Prostate gland (tissue), 2 donors: ENCODE measurements around the gene RRP1.

Experiments used
- POLR2A ChIP-seq: fragments of 450-650 bp; IDR thresholded peaks from one replicate; pipeline ENCODE4 v1.6.1; 2016; ENCODE audit warnings: antibody characterized with exemption, mild to moderate bottlenecking
- POLR2AphosphoS5 ChIP-seq: sonication (generic); formaldehyde crosslinking; IDR thresholded peaks from one replicate; pipeline ENCODE4 v1.6.1; 2017; ENCODE audit warnings: antibody characterized with exemption
- TF ChIP-seq, protein P1 (sequence below), 4 experiments: fragments of 200-600 bp in 2 of 4; fragments of 450-650 bp in 2 of 4; sonication (generic) in 2 of 4; IDR thresholded peaks; 1 replicate in 3 of 4; 2 replicates in 1 of 4; pipeline ENCODE4 v1.5.1; 2016 to 2019; ENCODE audit warnings: antibody characterized with exemption in 4 of 4, mild to moderate bottlenecking in 2 of 4, moderate library complexity in 2 of 4

DNA sequence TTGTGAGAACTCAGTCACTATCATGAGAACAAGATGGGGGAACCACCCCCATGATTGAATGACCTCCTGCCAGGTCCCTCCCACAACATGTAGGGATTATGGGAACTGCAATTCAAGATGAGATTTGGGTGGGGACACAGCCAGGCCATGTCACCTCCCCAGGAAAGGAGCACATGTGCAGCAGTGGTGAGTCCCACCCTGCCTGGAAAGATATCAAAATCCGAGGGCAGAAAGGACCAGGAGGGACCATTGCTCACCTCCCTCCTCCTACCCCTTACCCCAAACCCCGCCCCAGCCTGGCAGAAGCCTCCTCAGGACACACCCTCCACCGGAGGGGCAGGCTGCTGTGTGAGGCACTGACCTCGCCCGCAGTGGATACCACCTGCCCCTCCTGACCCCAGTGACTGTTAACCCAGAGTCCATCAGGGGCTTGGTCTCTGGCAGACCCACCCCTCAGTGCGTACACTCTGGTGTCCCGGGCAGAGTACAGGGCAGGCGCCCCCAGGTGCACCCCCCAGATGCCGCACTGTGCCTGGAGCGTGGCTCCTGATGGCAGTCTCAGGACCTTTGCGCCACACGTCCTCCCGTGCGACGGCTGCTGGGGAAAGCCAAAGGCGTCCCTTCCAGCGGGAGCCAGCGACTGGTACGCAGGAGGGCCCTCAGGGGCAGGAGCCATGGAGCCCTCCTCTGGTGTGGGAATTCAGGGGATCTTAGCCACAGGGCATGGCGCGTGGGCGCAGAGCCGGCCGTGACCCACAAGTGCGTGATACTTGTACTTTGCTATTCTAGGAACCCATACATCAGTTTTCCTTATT lies 49.5 kb upstream of the RRP1 start:
- TF ChIP-seq, protein P1, sequence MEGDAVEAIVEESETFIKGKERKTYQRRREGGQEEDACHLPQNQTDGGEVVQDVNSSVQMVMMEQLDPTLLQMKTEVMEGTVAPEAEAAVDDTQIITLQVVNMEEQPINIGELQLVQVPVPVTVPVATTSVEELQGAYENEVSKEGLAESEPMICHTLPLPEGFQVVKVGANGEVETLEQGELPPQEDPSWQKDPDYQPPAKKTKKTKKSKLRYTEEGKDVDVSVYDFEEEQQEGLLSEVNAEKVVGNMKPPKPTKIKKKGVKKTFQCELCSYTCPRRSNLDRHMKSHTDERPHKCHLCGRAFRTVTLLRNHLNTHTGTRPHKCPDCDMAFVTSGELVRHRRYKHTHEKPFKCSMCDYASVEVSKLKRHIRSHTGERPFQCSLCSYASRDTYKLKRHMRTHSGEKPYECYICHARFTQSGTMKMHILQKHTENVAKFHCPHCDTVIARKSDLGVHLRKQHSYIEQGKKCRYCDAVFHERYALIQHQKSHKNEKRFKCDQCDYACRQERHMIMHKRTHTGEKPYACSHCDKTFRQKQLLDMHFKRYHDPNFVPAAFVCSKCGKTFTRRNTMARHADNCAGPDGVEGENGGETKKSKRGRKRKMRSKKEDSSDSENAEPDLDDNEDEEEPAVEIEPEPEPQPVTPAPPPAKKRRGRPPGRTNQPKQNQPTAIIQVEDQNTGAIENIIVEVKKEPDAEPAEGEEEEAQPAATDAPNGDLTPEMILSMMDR (IDR thresholded peaks at IDR 0.05): no peak
- no peak for TF ChIP-seq POLR2AphosphoS5
- no peak for TF ChIP-seq POLR2A
